HG02885 (cell line): Measurements from ENCODE around the gene FRRS1L.

ENCODE experiments used
- ATAC-seq: cut with Tn5 transposase; IDR thresholded peaks from one replicate; pipeline ENCODE4 v1.9.1; 2021; ENCODE audit warnings: mild to moderate bottlenecking; ENCODE audit not compliant: unreplicated experiment, poor library complexity

FRRS1L gene

DNA sequence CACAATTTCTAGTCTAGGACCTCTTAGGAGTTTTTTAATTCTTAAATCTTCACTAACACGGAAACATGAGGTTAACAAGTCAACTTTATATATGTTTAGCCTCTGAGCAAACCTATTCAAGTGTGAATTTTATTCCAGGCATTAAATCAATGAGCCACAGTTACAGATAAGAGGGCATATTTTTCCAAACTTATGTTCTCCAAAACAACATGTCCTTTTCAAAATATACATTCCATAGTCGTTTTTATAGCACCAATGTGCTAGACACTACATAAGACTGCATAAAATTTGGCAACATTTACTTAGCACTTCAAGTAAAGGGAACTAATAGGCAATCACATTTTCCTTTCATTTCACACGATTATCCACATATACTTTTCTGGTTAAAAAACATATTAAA, 53.8 kb downstream of the FRRS1L start:
- ATAC-seq = no peak

DNA sequence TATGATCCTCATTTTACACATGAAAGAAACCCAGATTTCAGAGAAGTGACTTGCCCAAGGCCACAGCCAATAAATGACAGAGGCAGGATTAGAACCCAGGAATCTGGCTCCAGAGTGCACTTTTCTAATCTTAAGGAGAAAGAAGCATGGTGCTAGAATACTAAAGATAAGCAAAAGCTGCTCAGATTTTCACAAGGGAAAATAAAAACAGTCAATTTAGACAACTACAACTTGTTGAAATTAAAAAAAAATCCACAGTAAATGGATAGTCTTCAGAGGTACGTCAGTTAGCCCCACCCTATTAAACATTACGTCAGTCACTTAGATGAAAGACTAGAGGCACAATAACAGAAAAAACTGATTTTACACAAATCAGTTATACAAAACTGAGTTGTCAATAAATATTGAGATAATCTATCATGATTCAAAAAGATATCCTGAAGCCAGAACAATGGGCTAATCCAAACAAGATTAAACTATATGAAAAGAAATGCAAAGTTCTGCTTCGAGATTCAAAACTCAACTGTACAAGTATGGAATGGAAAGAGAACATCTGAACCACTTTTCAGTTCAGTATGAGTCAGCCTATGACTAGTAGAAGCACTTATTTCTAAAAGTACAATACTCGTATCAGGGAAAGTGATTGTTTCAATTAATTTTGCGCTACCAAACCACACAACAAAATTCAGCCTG, 56.6 kb downstream of the FRRS1L start:
- ATAC-seq = peak; percentile 88

DNA sequence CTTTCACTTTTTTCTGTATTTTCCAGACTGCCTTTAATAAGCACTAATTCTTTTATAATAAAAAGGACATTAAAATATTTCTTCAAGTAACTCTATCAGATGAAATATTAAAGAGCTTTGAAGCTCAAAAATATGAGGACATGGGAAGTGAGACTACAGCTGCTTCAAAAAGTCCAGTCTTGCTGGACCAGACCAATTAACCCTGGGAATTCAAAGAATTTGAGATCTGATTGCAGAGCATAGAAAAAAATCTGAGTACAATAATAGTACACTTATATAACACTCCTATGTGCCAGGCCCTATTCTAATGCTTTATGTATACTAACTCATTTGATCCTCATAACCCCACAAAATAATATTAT, 57.1 kb downstream of the FRRS1L start:
- no peak for ATAC-seq

DNA sequence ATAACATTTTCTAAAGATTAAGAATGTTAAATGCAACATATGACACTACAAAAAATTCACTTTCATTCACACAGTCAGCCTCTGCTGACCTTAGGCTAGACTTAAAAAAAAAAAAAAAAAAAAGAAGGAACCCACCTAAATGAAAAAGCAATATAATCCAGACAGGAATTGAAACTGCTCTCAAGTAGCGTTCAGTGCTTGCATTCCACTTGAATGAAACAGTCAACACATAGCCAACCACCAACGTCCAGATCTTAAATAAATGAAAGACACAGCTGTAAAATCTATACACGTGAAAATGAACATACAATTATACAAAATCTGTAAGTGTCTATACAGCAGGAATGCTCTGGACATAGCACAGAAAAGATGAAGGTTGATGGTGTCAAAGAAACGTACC, 58.7 kb downstream of the FRRS1L start:
- no peak for ATAC-seq

DNA sequence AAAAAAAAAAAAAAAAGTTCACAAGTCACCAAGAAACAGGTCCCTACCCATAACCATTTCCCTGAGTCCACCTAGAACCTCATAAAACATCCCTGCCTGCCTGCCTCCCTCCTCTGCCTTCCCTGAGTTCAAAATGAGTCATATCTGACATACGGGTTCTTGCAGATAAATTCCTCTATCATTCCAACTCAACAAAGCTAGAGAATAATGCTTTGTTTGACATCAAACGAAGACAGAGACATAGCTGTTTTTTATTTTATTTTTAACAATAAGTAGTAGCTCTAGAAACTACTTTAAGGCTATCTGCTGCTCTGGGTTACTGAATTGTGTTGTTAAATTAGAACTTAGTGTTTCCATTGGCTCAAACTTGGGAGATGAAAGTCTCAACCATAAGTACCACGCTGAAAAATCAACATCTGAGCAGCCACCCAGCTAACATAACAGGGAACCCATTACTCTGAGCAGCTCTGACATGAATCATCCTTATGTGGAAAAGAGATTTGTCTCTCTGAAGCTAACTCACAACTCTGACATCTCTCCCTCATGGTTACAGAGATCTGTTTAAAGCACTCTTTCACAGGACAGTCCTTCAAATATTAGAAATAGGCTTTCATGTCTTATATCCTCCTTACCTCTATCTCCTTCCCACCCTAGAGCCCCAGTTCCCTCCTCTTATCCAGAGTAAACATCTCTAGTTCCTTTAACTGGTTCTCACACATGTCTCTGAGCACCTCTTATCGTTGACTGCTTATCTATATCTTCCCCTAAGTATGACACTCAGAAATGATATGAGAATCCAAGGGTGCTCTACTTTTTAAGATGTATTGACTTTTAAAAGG, 59.4 kb downstream of the FRRS1L start:
- no peak for ATAC-seq

DNA sequence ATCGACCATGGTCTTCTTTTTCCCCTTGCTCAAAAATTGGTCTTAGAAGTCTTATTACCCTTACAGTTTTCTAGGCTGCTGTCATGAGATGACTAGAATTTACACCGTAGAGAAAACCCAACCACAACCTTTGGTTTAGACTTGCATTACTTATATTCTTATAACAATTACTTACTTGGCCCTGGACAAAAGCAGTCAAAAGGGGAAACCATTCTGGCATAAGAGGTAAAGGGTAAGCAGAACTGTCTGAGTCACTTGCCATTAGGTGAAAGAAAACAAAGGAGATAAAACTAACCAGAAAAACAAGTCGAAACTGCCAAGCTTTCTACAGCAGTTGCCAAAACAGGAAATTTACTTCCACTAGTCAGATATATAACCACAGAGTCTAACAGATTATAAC, 65.2 kb downstream of the FRRS1L start:
- ATAC-seq = peak; percentile 74

DNA sequence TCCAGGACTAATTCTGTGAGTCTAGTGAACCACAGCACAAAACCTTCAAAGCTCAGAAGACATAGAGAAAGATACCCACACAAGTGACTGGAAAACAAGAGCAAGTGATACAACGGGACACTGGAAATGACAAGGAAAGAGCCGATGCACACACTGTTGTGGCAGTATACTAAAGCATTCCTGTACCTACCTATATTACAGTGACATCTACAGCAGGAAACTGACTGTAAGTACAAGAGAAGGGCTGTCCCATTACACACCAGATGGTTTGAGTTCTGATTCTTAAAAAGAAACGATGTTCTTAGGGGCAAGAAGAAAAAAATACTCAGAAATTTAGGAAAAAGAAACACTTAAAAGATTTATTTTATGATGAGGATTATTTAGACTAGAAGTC, 65.8 kb downstream of the FRRS1L start:
- no peak for ATAC-seq

DNA sequence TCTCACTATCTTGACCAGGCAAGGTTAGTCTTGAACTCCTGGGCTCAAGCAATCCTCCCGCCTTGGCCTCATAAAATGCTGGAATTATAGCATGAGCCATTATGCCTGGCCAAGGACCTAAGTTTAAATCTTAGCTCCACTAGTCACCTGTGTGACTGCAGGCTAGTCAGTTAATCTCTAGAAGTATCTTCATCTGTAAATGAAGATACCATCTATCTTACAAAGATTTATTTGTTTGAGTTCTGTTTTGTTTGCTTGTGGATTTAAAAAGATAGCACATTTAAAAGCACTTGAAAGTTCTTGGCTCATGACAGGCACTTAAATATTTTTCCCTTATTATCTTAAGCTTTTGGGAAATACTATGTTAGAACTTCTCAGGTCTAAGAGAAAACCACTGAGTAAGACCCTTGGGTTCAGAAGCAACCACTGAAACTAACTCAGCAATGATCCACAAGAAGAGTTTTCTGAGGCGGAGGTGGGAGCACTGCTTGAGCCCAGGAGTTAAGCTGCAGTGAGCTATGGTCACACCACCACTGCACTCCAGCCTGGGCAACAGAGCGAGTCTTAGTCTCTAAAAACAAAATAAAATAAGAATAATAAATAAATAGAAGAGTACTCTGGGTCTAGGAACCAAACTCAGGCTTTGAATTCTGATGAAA, 66.4 kb downstream of the FRRS1L start:
- no peak for ATAC-seq

DNA sequence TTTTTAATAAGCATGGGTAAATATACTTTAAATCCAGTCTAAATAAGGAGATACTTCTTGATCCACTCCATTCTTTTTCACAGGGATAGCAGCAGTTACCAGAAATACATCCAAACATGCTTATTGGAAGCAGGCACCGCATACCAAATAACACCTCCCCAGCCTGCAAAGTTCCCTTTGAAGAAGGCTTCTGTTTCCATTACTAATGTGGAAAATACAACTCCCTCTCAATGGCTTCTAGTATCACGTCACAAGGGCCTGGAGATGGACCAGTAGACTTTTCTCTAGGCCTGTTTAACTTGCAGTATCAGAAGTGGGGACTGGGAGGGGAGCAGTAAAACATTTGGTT, 68.1 kb downstream of the FRRS1L start:
- no peak for ATAC-seq

DNA sequence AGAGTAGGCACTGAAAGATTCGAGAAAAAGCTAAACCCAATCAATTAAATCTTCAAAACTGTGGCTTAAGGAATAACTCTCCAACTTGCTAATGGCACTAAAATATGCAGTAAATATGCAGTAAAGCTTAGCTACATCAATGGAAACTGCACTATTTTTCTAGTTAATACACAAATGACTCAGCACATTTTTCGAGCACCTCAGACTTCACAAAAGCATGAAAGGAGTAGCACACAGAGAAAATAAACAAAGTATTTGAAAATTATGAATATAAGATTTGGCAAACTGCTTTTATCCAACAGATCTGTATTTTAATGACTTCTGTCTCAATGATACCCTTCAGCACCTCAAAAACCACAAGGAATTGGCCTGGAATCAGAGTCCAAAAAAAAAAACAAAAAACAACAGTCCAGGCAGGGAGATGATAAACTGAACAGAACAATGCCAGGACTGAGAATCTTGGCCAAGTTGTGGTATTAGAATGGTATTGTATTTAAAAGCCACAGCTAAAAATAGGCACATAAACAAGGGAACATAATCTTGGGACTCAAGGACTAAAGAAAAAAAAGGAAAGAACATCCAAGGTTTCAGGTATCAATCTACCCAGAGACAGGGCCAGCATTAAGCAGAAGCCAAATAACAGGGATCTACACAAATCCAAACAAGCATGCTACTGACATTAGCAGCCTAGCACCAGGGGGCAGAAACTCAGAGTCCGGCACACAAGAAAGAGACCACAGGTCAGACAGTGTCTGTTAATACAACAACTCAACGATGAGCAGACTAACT, 68.7 kb downstream of the FRRS1L start:
- peak; percentile 52 for ATAC-seq

DNA sequence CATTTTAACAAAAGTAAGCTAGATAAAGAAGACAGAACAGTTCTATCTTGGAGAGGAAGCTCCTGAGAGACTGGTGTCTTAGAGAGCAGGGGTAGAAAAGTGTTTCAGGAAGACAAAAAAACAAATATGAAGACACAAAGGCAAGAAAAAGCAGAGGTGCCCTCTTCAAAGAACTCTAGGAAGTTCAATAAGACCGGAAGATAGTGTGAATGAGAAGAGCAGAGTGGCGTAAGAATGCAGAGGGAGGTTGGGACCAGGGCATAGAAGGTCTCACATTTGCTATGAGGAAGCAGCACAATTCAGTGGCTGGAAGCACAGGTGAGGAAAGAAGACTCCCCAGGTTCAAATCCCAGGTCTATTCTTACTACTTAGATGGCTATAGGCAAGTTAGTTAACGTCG, 69.9 kb downstream of the FRRS1L start:
- ATAC-seq = no peak

DNA sequence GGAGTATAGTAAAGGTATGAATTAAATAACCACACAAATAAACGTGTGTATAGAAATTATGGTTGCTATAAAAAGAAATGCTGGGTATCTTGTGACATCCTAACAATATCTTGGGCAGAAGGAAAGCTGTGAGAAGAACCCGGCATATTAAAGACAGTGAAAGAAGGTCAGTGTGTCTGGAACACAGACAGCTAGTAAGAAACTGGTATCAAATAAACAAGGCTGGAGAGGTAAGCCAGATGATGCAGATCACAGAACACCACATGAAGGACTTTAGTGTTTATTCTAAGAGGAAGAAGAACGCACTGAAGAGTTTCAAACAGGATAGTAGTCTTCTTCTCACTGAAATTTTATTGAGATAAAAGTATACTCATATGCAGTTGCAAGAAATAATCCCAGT, 71.7 kb downstream of the FRRS1L start:
- no peak for ATAC-seq

DNA sequence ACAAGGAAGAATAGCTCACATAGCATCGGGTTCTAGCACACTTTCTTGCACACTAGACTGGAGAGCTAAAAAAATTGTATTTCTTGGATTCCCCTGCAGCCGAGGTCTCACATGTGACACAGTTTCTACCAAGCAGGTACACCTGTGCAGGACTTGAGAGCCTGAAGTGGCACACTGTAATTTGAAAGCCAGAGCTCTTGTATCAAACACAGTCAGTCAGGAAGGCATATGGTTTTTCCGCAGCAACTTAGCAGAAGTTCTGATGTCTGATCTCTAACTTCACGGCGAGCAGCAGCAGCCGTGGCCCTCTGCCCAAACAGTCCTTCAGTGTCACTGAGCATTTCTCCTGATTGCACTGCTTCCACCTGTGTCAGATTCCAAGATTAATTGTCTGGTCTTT, 72.8 kb downstream of the FRRS1L start:
- no peak for ATAC-seq

DNA sequence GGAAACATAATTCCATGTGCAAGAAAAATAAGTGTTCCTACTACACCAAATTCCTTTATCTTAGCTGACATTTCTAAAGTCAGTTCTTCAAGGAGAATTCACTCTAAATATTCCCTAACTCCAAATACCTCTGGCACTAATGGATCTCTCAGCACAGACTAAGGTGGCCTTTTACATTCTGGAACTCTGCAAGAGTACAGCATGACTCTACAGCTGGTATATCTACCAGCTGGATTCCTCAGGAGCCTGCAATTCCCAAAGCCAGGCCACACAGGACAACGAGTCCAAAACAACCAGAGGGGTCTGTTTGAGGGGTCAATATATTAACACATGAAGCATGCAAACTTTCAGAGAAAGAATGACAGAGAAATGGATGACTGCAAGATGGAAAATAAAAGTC, 74.5 kb downstream of the FRRS1L start:
- no peak for ATAC-seq

DNA sequence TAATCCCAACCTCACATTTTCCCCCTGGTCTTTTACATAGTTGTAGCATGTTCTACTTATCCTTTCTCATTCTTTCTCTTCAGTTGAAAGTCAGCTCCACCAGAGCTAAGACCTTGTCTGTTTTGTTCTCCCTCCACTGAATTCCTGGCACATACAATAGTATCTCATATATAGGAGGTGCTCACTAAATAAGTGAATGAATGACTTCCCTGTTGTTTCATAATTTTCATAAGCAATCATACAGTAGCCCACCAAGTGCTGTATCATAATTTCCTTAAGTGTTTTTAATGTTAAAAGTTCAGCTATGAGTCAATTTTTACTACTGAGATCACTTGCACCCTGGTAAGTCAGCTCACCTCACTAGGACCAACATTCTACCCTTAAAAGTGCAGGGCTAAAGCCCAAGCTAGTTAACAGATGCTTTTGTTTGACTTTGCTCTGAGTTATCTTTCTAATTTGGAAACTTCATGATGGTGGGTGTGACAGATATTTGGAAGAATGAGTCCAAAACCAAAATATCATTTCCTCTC, 74.9 kb downstream of the FRRS1L start:
- ATAC-seq = no peak

DNA sequence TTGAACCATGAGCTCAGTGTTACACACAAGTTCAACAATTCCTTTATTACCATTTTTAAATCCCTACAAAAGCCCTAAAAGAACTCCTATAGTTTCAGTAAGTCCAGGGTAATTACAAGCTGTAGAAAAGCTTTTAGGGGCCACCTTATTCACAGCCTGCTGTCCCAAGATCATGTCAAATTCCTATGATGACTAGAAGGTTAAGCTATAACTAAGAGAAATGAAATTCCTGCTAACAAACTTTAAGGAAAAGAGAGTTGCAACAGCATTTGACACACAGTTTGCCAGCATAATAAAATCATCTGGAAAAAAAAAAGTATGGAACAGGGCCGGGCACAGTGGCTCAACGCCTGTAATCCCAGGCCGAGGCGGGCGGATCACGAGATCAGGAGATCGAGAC, 78.8 kb downstream of the FRRS1L start:
- no peak for ATAC-seq

DNA sequence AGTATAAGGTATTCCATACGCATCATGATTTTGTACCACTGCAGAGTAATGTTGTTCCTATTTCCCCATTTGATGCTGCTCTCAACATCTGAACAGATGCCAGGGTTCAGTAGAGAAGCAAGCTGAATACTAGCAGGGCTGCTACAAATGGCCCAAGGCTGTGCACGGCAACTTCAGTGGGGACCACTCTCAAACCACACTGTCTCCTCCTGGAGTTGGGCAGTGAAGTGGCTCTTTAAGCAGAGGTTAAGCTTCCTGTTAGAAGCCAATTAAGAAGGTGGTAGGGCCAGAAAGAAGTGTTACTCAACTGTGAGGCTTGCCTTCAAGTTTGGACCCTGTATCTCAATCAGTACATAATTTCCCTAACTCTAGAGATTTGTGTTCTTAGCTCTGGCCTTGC, 79.3 kb downstream of the FRRS1L start:
- ATAC-seq = no peak

DNA sequence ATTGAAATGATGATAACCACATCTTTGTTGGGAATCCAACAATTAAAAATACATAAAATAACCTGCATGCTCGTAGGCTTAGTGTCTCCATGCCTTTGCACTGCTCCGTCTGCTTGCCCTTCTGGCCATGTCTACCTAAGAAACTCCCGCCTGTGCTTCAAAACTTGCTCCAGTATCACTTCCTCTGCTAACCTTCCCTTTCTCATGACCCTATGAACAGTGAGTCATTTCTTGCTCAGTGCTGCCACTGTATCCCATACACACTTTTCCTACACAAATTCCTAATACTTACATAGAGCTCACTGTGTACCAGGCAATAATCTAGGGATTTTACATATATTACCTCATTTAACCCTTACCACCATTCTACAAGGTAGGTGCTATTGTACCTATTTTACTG, 80.8 kb downstream of the FRRS1L start:
- peak; percentile 95 for ATAC-seq

DNA sequence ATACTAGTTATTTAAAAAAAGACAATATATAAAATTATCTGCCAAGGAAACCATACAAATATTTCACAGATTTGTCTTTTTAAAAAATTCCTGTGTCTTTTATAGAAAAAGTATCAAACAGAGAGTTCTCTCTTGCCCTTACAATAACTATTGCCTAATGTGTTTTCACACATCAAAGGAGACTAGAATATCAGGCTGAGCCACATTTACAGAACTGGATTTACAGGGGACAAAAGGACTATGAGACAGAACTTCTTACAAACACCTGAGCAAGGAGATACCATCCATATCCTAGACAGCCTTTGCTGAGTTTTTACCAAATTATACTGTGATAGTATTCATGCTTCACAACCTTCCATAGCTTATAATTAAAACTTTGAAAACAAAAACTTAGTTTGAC, 81.5 kb downstream of the FRRS1L start:
- no peak for ATAC-seq

DNA sequence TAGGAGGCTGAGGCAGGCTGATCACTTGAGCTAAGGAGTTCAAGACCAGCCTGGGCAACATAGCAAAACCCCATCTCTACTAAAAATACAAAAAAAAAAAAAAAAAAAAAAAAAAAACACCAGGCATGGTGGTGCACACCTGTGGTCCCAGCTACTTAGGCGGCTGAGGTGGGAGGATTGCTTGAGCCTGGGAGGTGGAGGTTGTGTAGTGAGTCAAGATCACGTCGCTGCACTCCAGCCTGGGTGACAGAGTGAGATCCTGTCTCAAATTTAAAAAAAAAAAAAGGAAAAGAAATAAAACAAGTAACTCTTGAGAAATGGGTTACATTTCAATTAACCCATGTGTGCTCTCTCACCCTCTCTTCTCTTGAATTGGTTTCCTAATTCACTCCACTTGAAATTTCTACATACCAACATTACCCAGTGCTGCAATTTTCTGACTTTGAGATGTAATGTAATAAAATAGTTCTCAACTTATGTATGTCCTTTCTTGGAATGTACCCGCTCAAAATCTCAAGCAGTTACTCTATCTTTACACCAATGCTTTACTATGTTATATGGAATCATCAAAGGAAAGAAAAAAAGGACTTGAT, 83.1 kb downstream of the FRRS1L start:
- ATAC-seq = no peak
